Activated CD4-positive, alpha-beta T cell treated with anti-CD3 and anti-CD28 coated beads, Interleukin-2, Interleukin-6, amounts not matched to agents 100 ng/mL and 50 ng/mL, durations not matched to agents 16 hours and 8 hours (primary cell): ENCODE data around the gene TEX12.
A peak's percentile ranks its signal among the peaks of the same experiment; 100 is the strongest.
"Not testable (repeated sequence)": the region's sequence is repeated elsewhere in the genome, so short reads cannot be mapped to it uniquely, and the experiment has no call there.

Experiments used
- DNase-seq: peaks from one replicate; pipeline ENCODE4 v3.0.0-alpha.2; 2020

The TEX12 gene

GRCh38 chr11:112167145-112167544, at the start of gene TEX12:
Gene TEX12 (plus strand): TSS chr11:112167372. CDS start chr11:112169269, 1,897 bp downstream.
- no peak for DNase-seq

- peak; percentile 47 for DNase-seq
Observed at GRCh38 chr11:112118176-112118575, 49.0 kb upstream of the TEX12 start.

- no peak for DNase-seq
Observed at GRCh38 chr11:112121981-112122615, 45.1 kb upstream of the TEX12 start.

- no peak for DNase-seq
Observed at GRCh38 chr11:112123129-112123528, 44.0 kb upstream of the TEX12 start.

- no peak for DNase-seq
Observed at GRCh38 chr11:112127056-112127455, 40.1 kb upstream of the TEX12 start.

- no peak for DNase-seq
Observed at GRCh38 chr11:112128483-112129121, 38.6 kb upstream of the TEX12 start.

GRCh38 chr11:112129656-112130055, 37.5 kb upstream of the TEX12 start:
- DNase-seq, result no peak

GRCh38 chr11:112132737-112133136, 34.4 kb upstream of the TEX12 start:
- no peak for DNase-seq

- DNase-seq, result no peak
Observed at GRCh38 chr11:112134473-112134872, 32.7 kb upstream of the TEX12 start.

GRCh38 chr11:112143597-112143996, 23.6 kb upstream of the TEX12 start:
- no peak for DNase-seq

- DNase-seq, result no peak
Observed at GRCh38 chr11:112150517-112150916, 16.7 kb upstream of the TEX12 start.

GRCh38 chr11:112156153-112156955, 10.8 kb upstream of the TEX12 start:
- DNase-seq, result no peak

- DNase-seq, result peak; percentile 35
Observed at GRCh38 chr11:112156956-112157766, 10.0 kb upstream of the TEX12 start.

GRCh38 chr11:112159098-112160065, 7.8 kb upstream of the TEX12 start:
- DNase-seq, result no peak

- no peak for DNase-seq
Observed at GRCh38 chr11:112160091-112160848, 6.9 kb upstream of the TEX12 start.

GRCh38 chr11:112161012-112161411, 6.2 kb upstream of the TEX12 start:
- no peak for DNase-seq

GRCh38 chr11:112162200-112162599, 5.0 kb upstream of the TEX12 start:
- DNase-seq, result not testable (repeated sequence)

GRCh38 chr11:112162761-112163546, 4.2 kb upstream of the TEX12 start:
- no peak for DNase-seq

- no peak for DNase-seq
Observed at GRCh38 chr11:112163875-112164685, 3.1 kb upstream of the TEX12 start, which contains the start of gene IL18. Gene IL18 (minus strand): TSS chr11:112164094. CDS start chr11:112155053, 9,041 bp downstream.
